T-helper 2 cell treated with Interferon-gamma antibody and Interleukin-4, amounts not matched to agents 100 ng/mL and 5 ng/mL, for 36 hours (primary cell): ENCODE measurements around the gene PIP4K2A. TPM values are rescaled to one million over a fixed set of nuclear protein-coding genes. Genes with fewer than 3 reads are reported as not detected.

Source experiments
- intact Hi-C: fragments of 100-400 bp; cut with micrococcal nuclease; formaldehyde crosslinking; loops from one replicate; pipeline ENCODE4 v1.15.1; 2023
- total RNA-seq: library from RNA; stranded (reverse); gene quantifications from 2 replicates; pipeline ENCODE4 v1.2.3, GENCODE V29; 2022

PIP4K2A gene
- total RNA-seq, 1 donor from 2014 or later, result 115 TPM

DNA sequence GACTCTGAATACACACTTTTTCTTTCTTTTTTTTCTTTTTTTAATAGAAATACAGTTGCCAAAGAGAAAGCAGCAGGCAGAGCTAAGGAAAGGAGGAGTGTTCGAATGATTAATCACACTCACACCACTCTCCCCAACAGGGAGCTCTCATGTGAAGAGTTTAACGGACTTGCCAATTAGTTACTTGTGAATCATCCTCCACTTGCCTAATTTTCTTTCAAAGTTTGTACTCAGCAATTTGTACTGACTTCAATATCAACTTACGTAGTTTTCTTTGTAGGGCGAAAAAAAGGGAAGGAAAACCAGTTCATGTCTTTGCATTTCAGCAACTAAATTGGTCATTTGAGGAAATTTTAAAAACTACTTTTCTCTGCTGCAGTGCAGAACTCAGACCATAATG, 109.2 kb downstream of the PIP4K2A start:
- intact Hi-C loops, result no loop called here

DNA sequence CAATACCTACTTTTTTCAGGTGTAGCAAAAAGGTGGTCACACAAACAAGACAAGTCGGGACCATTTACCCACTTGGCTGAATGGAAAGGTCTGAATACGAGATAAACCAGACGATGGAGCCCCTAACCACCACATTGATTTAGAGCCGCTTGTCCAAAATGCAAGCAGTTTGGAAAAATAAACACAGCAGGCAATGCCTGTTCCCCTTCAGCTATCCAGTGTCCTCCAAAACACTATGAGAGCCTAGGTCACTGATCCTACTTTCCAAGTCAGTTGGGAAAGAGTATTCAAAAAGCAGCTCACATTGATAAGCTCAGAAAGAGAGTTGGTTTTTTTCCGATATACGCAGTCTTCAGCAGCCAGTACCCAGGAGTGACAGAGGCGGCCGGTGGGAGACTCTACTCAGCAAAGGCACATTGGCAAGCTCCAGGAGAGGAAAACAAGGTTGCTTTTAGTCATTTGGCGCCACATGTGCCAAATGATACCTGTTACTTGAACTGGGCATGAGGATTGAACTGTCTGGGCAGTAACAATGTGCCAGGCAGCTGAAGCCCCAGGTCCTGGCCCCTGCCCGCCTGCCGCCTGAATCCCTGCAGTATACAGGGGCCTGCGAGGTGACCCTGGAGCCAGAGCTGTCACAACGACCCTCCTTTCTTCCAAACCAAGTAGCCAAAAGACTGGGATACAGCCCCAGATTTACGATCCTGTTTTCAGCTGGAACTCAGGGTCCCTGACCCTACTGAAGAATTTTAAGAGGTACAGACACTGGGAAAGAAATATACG, 109.8 kb downstream of the PIP4K2A start:
- intact Hi-C loops, result no loop called here

DNA sequence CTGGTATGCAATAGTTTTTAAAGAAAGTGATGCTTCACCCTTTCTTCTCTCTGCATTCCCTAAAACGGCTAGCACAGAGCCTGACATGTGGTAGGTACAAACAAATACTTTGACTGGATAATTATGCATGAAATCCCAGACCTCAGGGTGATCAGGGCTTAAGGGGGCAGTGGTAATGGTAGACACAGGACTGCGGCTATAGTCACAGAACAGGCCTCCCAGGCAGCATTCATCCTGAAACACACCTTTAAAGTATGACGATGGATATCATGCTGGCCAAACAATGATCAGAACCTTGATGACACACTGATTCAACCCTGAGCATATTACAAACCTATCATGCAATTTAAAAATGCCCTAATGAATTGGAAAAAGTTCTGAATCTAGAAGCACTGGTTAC, 110.8 kb downstream of the PIP4K2A start:
- intact Hi-C loops, result no loop called here

DNA sequence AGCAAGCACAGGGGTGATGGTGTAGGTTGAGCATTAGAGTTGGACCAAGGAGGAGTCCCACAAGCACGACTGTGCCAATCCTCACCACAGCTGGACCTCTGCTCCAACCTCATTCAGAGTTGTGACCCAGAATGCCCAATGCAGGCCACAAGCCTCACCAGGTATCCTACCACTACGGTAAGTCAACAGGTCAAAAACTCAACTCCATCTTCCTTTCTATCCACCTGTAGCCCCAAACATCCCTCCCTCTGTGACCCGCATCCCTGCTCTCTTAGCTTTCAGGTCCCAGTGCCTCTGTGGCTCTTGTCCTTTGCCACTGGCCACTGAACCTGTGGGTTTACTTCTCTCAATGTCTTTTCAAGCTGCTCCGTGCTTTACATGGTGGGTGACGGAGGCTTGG, 112.8 kb downstream of the PIP4K2A start:
- intact Hi-C loops, result no loop called here

DNA sequence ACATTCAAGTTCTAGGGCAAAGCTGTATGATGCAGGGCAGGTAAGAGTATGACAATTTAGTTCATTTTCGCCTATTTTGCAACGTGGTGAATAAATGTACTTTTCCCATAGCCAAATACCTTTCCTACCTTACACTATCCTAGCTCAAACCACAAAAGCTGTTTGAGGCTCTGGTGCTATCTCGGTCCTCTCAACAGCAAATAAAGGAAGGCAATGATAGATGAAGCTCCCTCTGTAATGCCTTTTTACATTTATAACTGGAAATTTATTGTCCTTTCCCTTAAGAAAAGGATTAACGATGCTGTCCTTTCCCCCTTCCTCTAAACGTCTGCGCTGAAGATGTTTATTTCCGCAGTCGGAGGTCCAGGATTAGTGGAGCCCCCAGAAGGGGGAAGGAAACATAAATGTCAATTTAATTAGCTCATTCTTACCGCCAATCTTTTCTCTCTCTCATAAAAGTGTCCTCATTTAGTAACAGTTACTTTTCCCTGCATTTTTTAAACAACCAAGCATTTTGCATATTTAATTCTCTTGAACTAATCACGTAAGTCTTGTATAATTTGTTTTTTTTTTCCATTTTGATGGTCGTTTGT, 114.6 kb downstream of the PIP4K2A start:
- intact Hi-C loops, result no loop called here

DNA sequence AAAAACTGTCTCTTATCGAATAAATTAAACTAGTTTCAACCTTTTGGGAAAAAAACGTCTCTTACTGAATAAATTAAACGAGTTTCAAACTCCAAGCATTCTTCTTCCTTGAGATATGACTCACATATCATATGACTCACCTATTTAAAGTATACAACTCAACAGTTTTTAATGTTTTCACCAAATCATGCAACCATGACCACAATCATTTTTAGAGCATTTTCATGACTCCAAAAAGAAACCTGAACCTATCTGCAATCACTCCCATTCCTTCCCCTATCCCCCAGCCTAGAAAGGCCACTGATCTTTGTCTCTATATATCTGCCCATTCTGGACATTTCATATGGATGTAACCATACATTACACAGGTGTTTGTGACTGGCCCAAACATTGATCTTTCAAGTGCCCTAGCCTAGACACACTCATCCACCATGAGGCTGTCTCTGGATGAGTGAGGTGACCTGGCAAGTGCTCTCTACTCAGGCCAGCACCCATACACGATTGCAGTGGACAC, 115.3 kb downstream of the PIP4K2A start:
- intact Hi-C loops, result no loop called here

DNA sequence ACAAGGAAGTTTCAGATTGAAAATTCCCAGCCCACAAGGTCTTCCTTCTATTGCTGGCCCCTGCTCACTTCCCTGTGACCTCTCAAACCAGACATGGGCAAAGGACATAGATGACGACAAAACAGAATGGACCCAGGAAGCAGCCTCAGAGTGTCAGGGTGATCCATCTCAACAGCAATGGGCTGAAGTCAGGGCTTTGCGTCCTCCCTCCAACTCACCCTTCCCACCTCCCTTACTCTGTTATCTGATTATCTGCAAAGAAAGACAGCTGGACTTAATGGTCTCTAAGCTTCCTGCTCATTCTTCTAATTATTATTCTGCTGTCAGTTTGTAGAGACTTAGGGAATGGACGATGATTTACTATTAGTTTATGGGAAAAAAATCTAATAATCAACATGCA, 115.9 kb downstream of the PIP4K2A start:
- intact Hi-C loops, result no loop called here

DNA sequence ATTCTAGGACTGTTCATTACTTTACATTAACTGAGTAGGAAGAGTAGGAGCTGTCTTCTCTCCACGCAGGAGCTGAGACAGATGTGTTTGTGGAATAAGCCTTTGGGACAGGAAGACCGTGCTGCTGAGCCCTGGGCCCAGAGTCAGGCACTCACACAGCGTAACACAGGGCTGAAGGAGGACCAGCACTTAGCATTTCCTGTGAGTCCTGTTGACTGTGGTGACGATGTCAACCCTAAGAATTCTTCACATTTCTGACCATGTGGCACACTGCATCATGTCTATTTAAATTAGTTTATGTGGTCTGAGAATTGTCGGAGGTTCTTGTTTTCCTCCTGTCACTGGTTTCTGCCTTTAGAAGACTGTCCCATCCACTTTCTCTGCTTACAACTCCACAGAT, 117.2 kb downstream of the PIP4K2A start:
- intact Hi-C loops, result no loop called here

DNA sequence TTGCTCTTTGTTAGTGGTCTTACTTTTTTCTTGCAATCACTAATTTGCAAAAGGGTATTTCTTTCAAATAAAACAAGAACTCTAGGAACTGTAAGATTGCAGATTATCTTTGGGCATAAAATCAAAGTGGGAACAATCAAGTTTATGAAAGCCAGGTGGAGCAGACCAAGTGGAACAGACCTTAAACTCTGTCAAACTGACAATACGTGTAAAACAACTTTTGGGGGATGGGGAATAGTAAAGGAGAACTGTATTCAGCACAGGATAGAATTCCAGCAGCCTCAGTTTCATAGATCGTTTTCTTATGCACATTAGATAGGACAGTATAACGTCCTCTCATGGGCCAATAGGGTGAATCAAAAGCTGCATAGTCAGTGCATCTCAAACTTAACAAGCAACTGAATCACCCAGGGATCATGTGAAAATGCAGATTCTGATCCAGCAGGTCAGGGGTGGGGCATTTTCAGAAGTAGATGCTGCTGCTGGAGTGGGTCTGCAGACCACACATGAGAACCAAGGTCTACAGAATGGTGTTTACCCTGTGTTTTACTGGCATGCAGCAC, 120.7 kb downstream of the PIP4K2A start:
- intact Hi-C loops, result no loop called here

DNA sequence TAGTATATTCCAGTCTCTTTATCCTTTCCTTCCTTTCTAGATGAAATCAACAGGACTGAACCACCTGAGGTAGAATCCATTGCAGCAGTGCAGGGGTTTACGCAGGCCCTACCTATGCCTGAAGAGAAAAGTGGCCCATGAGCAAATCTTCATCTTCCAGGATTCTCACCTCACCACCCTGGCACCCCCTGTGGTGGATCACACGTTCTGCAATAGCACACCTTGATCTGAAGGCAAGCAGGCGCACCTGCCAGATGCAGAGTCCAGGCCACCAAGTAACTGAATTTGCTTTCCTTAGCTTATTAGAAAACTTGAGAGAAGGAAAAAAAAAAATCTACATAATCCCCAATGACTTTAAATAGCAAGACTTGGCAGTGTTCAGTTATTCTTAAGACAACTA, 121.4 kb downstream of the PIP4K2A start:
- intact Hi-C loops, result no loop called here

DNA sequence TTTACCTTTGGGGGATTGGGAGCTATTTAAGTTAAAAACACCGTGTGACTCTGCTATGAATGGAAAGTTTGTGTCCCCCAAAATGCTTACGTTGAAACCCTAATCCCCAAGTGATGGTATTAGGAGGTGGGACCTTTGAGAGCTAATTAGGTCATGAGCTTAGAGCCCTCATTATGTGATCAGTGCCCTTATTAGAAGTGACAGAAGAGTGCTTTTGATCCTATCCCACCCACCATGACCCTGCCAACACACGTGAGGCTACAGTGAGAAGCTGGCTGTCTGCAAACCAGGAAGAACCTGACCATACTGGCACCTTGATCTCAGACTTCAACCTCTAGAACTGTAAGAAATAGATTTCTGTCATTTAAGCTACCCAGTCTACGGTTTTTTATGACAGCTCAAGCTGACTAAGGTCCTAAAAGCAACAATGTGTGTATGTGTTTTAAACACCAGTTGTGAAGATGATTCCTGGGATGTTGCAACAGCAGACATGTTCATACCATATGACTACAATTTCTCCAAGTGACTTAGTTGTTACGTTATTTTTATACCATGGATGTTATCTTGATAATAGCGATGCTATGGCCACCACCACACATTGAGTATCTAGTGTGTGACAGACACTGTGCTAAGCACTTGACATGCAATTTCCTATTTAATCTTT, 124.4 kb downstream of the PIP4K2A start:
- intact Hi-C loops, result loop anchor here (10.0 kb wide), 1 partner anchor 595 kb away; no protein-coding TSS in a partner anchor

DNA sequence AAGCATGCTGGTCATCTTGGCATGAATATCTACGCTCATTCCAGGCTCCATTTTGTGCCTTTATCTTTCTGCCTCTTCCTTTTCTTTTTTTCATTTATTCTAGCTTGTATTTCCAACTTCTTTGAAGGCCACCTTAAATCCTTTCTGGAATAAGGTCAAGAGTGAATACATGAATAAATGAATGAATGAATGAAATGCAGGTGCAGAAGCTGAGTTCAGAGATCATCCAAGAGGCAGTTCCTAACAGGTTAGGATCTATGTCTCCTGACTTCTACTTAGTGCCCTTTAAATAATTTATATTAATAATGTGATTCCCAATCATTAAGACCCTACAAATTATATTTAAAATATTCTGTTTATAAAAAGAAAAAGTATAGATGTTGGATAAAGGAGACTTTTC, 125.9 kb downstream of the PIP4K2A start:
- intact Hi-C loops, result loop anchor here (10.0 kb wide), 1 partner anchor 594 kb away; no protein-coding TSS in a partner anchor

DNA sequence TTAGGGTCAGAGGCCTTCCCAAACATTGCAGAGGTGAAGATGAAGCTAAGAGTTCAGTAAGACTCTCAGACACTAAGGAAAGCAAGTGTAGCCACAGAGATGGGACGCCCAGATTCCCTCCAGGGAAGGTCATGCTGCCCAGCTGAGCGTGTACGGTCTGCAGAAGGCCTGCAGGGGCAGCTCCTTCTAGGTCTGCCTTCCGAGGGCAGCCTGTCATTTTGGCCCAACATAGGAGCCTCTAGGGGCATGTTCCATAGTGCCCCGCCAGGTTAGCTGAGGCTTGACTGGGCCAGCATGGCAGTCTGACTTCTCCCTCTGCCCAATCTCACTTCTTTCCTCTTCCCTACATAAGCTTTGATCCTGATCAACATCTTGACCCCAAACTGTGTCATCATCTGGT, 130.7 kb downstream of the PIP4K2A start:
- intact Hi-C loops, result loop anchor here (10.0 kb wide), 1 partner anchor 589 kb away; no protein-coding TSS in a partner anchor

DNA sequence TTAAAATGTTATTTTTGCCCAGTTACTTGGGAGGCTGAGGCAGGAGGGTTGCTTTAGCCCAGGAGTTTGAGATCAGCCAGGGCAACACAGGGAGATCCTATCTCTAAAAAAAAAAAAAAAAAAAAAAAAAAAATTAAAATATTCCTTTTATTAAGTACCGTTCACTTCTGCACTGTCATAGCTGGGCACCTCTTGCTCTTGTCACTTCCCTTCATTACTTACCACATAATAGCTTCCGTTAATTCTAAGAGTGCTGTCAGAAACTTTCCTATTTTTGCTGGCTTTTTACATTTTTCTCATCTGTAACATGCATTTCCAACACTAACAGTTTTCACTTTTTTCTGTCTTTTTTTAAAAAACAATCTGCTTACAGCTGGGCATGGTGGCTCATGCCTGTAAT, 132.9 kb downstream of the PIP4K2A start:
- intact Hi-C loops, result loop anchor here (10.0 kb wide), 1 partner anchor 587 kb away; no protein-coding TSS in a partner anchor

DNA sequence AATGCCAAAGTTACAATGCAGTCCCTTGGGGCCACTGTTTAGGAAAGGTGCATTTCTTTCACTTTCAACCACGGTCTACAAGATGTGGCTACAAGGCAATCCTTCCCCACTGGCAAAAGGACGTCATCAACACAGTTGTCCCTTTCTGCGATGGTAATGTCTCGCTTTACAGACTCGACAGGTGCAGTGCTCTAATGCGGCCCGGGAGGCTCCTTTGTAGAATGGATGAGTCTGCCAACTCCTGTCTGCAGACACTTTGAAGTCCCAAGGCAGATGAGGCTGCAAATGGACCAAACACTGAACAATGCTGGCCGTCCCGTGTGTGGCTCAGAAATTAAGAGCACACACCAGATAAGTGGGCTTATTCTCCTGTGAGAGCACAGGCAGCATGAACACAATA, 133.7 kb downstream of the PIP4K2A start:
- intact Hi-C loops, result loop anchor here (10.0 kb wide), 1 partner anchor 586 kb away; no protein-coding TSS in a partner anchor

DNA sequence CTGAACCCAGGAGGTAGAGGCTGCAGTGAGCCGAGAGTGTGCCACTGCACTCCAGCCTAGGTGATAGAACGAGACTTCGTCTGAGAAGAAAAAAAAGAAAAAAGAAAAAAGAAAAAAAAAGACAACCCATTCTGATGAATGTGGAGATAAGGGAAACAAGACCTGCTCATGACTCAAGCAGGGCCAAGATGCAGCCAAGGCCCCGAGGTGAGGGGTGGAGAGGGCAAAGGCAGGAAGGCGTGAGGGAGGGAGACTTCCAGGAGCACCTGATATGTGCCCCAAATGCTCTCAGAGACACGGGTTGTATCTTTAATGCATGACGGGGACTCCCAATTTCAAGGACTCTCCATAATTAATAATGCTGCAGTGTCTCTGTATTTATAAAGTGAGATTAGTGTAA, 134.6 kb downstream of the PIP4K2A start:
- intact Hi-C loops, result loop anchor here (10.0 kb wide), 2 partner anchors 145 to 585 kb away; no protein-coding TSS in a partner anchor

DNA sequence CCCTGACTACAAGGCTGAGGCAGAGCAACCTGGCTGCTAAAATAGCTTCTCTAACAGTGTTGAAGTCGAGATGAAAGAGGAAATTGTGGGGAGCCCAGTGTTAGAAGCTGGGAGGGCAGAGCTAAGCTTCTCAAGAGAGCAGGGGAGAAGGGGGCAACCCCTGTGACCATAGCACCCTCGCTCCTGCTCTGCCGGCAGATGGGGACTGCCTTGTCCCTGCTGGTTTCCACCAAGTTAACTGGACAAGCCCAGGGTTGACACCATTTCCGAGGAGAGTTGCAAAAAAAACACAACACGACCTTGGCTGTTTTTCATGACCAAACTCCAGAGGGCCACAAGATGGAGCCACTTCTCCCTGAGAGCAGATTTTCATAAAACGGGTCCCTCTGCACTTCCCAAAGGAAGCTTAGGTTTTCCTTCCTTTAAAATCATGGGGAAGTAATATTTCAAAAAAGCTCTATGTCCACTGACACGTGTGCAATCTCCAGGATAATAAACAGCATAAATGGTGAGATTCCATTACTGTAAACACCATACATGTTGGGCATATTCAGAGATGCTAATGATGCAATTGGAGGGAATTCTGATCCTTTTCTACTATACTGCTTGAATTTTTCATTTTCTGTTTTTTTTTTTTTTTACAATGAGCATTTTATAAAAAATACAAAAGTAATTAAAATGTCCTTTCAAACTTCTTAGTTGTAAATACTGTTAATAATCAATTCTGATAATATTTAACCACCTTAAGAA, 140.4 kb downstream of the PIP4K2A start:
- intact Hi-C loops, result loop anchor here (5.0 to 10.0 kb wide), 2 partner anchors 139 to 413 kb away; no protein-coding TSS in a partner anchor

DNA sequence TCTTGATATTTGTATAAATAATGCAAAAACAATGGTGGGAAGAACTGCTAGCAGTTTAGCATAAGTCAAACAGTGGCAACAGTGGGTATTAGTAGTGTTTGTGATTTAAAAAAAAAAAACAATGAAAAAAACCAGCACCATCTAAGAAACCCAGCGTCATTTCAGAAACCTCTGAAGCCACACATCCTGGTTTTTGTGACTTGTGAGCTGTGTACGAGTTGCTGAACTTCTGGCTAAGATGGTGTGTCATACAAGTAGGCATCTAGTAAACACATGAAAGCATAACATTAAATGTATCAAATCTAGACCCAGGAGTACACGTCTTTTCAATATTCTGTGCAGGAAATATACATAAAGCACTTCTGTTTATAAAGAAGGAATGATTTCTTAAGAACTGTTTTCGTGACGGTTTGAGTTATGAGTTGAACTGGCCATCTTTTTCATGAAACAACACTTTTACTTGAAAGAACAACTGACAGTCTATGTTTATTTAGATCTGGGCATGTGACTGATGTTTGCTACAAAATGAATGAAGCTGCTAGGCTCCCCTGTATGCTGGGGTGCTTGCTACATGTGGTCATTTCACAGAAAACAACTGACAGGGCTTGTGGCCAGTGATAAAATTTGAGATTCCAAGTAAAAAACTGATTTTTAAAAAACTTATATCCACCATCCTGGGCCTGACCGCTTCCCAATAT, 143.5 kb downstream of the PIP4K2A start:
- intact Hi-C loops, result loop anchor here (1.0 to 10.0 kb wide), 3 partner anchors 111 to 416 kb away; no protein-coding TSS in a partner anchor

DNA sequence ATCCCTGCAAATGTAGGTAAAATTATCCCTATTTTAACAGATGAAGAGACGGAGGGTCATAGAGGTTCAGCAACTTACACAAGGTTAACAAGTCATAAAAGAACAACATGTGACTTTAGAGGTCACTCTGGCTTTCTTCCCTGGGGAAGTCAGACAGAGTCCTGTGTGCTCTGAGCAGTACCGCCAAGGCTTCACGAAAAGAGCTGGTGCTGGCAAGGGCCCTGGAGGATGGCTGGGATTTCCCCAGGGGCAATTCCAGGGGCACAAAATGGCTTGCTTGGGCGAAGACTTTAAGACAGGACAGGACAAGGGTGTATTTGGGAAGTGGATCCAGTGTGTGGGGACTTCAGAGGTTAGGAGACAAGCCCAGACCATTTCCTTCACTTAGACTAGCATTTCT, 144.1 kb downstream of the PIP4K2A start:
- intact Hi-C loops, result loop anchor here (1.0 to 10.0 kb wide), 3 partner anchors 112 to 417 kb away; no protein-coding TSS in a partner anchor

DNA sequence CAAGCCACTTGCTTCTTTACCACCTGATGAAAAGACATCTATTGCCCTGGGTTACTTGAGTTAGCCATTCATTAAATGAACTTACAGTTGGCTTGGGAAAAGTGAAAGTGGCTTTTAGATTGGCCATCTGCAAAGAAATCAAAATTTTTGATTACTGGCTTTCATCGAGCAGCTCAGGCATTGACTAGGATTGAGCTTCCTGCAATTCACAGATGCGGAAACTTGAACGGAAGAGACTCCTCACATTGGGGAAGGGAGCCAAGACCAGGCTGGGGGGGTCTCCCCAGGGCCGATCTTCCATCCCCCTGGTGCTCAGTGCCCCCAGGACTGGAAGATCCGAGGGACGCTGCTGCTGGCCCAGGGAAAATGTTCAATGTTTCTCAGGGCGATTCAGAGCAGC, 145.4 kb downstream of the PIP4K2A start:
- intact Hi-C loops, result no loop called here
